Transverse colon (tissue), 3 donors: ENCODE results near the gene GRIFIN.

ENCODE experiments used
- POLR2A ChIP-seq: fragments of 450-650 bp; IDR thresholded peaks from one replicate; pipeline ENCODE4 v1.6.1; 2016; ENCODE audit warnings: antibody characterized with exemption, mild to moderate bottlenecking, moderate library complexity
- TF ChIP-seq, protein P1 (sequence below), 5 experiments: fragments of 200-600 bp in 3 of 5; fragments of 450-650 bp in 2 of 5; sonication (generic) in 3 of 5; IDR thresholded peaks; 1 replicate in 2 of 5; 2 replicates in 3 of 5; pipeline ENCODE4 v1.5.1; 2016 to 2017; ENCODE audit warnings: antibody characterized with exemption in 5 of 5, inconsistent platforms in 3 of 5, mild to moderate bottlenecking in 2 of 5, moderate library complexity in 1 of 5

DNA sequence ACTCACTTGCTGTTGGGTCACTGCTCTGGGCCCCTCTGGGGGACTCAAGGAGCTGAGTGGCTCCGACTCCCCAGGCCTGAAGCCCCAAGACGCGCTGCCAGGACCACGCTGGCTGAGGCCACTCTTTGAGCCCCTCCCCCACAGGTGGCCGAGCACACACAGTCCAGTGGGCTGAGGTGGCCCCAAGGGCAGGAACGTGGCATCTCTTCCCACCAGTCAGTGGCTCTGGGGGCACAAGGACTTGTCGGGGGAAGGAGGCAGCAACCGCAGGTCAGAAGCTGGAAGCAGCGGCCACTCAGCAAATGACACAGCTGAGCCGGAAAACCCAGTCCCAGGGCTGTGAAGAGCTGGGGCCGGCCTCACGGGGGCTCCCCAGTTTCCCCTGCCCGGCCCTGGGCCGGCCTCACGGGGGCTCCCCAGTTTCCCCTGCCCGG is 24.1 kb downstream of the GRIFIN start:
- TF ChIP-seq, protein P1, sequence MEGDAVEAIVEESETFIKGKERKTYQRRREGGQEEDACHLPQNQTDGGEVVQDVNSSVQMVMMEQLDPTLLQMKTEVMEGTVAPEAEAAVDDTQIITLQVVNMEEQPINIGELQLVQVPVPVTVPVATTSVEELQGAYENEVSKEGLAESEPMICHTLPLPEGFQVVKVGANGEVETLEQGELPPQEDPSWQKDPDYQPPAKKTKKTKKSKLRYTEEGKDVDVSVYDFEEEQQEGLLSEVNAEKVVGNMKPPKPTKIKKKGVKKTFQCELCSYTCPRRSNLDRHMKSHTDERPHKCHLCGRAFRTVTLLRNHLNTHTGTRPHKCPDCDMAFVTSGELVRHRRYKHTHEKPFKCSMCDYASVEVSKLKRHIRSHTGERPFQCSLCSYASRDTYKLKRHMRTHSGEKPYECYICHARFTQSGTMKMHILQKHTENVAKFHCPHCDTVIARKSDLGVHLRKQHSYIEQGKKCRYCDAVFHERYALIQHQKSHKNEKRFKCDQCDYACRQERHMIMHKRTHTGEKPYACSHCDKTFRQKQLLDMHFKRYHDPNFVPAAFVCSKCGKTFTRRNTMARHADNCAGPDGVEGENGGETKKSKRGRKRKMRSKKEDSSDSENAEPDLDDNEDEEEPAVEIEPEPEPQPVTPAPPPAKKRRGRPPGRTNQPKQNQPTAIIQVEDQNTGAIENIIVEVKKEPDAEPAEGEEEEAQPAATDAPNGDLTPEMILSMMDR (IDR thresholded peaks at IDR 0.05) = no peak
- TF ChIP-seq POLR2A = no peak
